NCI-H526 (cell line): ENCODE measurements around the gene RHCE.
"Not testable (repeated sequence)": the region's sequence is repeated elsewhere in the genome, so short reads cannot be mapped to it uniquely, and the experiment has no call there.

Experiments
- DNase-seq, 2 experiments: peaks; one replicate each; lab custom pipeline; 2025; lab: John Stamatoyannopoulos, UW

RHCE gene

DNA sequence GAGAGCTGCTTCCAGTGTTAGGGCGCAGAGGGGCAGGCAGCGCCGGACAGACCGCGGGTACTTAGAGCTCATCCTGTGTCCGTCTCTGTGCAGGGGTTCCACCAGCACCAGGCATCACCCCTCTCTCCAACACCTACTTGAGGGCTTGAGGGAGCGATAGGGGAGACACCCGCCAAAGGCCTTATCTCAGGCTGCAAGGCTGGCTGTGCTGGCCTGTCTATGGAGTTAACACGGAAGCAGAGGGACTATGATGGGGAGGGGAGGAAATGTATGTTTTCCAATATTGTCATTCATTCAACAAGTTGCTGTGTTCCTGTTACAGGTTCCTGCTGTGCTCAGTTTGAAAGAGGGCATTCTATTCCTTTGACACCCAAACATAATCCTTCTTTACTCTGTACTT lies at the start of gene RHCE:
Gene RHCE, minus strand, starts transcription at position 111 of the 400 bp plus-strand sequence. Its CDS starts 39 bp downstream, at position 72.
- not testable (repeated sequence) for DNase-seq

DNA sequence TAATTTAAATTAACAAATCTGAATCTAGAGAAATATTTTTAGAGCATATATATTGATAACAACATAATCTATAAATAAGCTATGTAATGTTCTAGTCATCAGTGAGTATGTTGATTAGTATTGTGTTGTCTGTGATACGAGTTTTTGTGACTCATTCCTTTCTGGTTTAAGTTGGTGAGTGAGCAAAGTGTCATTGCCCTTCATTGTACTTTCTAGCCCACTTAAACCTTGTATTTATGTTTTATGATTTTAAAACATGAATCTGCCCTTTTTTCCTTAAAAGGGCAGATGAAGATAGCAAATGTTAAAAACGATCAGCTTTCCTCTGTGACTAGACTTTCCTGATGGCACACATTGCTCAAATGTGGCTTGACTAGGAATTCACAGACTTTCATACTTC lies 48.6 kb upstream of the RHCE start:
- no peak for DNase-seq

DNA sequence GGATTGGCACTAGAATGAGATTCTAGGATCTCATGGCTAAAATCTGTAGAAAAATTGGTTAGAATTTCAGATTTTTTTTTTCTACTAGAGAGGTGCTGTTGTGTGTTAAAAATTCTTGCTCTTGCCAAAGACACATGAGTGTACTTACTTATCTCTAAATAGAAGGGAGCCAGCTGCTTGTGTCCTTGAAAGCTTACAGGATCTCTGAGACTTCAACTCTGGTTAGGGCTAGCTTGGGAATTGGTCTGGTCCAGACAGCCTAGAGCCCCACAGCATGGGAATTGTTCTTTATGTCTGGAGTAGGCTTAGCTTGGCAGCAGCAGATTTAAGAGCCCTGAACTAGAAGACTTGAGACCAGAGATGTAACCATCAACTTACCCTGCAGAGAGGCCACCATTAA lies 47.4 kb upstream of the RHCE start:
- no peak for DNase-seq

DNA sequence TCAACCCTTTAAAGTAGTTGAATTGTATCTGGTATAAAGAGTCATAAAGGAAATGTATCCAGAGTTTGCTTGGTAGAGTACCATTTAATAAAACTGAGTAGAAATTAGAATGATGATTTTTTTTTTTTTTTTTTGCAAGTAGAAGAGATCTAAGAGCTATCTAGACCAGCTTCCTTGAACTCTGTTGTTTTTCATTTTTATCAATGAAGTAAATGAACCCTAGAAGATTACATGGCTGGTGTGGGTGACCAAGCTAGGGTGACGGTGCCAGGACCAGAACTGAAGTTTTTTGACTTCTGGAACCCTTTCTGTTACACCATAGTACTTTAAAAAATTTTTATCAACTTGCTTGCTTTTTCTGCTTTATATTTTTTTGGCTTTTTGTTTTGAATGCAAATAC lies 47.0 kb upstream of the RHCE start:
- DNase-seq, result no peak

DNA sequence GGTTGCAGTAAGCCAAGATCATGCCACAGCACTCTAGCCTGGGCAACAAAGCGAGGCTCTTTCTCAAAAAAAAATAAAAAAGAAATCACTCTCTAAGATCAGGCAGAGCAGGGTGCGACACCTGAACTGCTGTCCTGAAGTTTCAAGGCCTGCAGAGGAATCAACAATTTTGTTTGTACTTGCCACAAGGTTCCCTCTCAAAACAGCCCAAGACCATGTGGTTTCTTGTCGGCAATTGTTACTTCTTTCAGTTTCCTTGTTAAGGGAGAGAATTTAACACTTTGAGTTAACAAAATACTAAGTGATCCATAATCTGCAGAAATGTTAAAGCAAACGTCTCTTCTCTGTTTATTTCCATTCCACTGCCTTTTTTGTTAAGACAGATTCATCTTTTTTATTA lies 46.6 kb upstream of the RHCE start:
- no peak for DNase-seq

DNA sequence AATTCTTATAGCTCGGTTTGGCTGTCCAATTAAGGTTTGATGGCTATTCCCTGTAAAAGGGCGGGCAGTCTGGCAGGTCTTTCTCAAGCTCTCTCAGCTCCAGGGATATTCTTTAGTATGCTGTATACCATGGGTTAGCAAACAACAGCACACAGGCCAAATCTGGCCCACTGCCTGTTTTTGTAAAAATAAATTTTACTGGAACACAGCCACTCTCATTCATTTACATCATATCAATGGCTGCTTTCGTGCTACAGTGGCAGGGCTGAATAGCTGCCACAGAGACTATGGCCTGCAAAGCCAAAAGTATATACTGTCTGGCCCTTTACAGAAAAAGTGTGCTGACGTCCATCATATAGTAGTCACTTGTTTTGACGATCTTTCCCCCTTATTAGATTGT lies 42.1 kb upstream of the RHCE start:
- DNase-seq, result no peak

DNA sequence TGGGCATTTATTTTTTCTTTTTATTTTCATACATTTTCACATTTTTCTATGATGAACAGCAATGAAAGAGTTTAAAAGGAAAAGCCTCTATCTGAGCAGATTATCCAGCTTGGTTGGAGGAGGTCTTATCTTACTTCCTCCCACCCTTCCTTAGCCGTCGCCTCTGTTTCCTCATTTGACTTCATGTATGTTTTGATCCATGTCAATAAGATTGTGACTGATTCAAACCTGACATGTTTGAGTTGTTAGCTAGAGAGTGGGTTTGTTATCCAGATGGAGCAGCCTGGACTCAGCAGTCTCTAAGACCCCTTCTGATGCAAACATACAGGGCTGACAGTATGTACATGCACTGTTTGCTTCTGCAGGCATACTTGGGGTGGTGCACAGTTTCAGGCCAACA lies 41.2 kb upstream of the RHCE start:
- no peak for DNase-seq

DNA sequence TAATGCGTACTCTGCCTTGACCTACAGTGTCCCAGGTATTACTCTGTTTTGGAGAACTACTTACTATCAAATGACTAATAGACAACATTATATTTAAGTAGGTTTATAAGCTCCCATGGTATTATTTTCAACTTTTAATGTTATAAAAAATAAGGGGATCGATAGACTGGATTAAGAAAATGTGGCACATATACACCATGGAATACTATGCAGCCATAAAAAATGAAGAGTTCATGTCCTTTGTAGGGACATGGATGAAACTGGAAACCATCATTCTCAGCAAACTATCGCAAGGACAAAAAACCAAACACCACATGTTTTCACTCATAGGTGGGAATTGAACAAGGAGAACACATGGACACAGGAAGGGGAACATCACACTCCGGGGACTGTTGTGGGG lies 40.2 kb upstream of the RHCE start:
- DNase-seq, result not testable (repeated sequence)

DNA sequence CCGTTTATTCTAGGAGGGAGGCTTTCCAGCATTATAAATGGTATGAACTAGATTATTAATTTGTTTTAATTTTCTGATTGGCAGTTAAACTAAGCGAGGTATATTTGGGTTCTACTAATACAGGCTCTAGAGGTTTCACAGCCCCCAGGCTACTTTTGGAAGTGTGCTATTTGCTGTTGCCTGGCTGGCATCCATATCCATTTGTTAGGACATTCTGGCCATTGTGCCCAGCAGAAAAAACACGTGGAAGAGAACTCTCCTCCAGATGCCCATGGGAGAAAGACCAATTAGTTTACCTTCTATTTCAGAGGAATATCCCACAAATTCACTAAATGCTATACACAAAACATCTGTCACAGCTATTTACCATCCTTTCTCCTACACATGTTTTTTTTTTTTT lies 39.4 kb upstream of the RHCE start:
- DNase-seq, result no peak

DNA sequence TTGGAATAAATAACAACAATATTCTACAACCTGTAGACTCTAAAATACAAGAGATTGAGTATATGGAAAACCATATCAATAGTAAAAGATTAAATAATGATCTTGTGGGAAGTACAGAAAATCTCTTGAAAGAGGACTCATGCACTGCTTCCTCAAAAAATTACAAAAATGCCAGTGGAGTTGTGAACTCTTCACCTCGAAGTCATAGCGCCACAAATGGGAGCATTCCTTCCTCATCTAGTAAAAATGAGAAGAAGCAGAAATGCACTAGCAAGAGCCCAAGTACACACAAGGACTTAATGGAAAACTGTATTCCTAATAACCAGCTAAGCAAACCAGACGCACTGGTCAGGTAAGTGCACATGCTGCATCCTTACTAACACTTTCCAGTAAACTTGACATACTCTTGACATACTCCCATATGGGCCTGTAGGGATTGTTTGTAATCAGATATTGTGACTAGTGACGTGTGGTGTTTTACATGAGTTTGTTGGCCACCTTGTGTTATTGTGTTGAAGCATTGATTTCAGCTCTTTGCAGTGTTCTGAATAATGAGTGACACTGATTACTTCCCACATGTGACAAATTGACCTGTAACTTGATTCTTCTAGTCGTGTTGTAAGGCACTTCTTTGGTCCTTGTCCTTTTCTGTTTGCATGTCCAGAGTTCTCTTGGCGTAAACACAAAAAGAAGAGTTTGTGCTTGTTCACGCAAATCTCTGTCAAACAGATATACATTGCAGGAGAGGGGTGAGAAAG lies 38.1 kb upstream of the RHCE start:
- no peak for DNase-seq

DNA sequence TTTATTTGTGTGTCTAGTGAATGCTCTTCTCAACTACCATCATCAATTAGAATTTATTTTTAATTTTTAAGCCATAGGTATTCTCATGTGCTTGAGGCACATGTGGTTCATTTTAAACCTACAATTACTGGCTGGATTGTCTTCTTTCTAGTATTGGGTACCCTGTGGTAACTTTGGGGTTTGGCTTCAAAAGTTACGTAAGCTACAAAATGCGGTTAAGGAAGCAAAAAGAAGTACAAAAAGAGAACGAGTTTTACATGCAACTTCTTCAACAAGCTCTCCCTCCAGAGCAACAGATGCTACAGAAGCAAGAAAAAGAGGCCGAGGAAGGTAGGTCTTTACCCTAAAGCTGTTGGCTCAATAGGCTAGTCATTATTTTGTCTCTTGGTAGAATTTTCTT lies 35.9 kb upstream of the RHCE start:
- DNase-seq, result no peak

DNA sequence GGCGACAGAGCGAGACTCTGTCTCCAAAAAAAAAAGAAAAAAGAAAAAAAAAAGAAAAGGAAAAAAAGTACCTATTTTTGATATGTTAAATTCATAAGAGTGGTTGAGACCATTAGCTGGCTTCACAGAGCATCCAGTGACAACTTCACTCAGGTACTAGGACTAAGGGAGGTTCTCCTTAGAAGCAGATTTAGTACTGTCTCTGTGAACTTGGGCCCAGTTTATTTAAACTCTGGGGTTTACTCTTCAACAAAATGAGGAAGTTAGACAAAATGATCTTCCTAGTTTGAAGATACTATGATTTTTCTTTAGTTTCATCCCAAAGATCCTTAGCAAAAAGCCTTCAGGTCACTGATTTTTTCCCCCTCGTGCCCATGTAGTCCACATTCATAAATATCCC lies 31.3 kb upstream of the RHCE start:
- DNase-seq, result no peak

DNA sequence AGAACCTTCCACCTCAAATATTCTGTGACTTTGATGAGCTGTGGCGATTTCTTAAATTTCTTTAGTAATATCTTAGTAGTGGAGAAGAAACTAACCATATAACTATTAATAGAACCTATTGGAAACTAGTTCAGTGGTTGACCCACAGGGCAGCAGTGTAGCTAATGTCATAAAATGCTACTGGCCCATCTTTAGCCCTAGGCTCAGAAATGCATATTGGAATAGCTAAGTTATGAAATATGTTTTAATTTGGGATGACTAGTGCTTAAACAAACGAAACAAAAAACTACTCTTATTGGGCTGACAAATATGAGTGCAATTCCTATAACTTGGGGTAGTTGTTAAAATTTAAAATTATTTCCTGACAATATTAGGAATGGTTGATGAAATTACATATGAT lies 30.3 kb upstream of the RHCE start:
- no peak for DNase-seq

DNA sequence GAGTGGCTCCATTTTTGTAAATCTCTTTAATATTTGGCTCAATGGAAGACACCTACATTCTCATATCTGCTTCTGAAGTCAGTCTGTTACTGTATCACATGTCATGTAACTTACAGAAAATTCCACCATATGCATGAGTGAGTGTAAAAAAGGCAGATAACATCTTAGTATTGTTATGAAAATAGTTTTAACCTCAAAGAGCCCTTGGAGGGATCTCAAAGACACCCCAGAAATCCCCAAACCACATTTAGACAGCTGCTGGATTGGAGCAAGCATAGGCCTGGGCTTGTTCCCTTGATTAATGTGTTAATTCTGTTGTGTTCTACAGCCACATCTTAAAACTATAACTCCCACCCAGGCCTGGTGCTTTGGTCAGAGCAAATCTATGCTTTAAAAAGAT lies 26.9 kb upstream of the RHCE start:
- no peak for DNase-seq

DNA sequence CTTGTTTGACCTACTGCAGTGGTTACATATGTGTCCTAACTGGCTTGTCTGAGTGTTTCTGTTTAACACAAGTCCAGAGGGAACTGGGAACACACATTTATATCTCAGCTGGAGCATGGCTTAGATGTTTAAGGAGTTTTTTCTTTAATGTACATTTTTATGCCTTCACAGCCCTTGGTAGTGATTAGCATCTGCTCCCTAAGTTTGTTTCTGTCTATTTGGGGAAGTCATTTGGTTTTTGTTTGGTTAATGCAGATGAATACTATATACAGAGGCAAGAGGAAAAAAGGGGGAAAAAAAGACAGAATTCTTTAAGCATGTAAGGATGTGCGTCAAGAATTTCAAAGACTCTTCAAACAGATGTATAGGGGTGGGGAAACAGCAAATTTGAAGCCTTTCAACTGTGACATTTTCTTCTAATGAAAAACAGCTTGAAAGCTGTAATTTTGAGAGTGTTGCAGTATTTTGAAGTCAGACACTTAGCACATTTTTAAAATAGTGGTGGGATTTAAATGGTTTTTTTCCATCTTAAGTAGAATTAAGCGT lies 25.4 kb upstream of the RHCE start:
- no peak for DNase-seq

DNA sequence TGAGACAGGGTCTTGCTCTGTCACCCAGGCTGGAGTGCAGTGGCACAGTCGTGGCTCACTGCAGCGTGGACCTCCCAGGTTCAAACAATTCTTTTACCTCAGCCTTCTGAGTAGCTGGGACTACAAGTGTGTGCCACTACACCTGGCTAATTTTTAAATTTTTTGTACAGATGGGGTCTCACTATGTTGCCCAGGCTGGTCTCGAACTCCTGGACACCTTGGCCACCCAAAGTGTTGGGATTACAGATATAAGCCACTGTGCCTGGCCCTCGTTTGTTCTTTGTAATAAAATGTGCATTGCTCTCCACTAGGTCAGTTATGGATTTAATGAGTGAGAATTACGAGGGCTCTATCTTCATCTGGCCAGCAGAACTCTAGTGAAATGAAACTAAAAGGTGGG lies 24.0 kb upstream of the RHCE start:
- DNase-seq, result not testable (repeated sequence)

DNA sequence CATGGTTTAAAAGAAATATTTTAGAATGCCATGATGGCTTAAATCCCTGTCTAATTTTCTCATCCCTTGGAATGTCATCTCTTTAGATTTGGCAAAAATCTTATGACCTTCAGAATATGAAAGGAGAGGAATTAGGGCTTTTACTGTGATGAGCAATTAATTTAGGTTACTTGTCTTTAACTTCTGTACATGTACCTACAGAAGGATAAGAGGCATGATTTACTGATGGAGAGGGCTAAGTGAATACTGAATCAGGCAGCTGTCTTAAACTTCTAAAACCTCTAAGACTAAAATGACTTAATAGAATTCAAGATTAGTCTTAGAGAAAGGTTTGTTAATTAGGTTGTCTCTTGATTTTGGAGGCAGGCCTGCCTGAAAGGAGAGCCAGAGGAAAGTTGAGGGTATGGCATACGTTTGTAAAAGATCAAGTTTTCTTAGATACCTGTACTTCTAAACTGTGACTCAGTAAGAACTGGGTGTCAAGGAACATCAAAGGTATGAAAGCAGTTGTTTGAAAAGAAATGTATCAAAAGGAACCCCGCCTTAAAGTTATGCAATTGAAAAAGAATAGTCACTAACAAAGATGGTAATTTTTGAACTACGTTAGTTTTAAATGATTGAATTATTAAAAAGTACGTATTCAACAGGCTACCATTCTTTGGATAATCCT lies 22.5 kb upstream of the RHCE start:
- DNase-seq, result no peak

DNA sequence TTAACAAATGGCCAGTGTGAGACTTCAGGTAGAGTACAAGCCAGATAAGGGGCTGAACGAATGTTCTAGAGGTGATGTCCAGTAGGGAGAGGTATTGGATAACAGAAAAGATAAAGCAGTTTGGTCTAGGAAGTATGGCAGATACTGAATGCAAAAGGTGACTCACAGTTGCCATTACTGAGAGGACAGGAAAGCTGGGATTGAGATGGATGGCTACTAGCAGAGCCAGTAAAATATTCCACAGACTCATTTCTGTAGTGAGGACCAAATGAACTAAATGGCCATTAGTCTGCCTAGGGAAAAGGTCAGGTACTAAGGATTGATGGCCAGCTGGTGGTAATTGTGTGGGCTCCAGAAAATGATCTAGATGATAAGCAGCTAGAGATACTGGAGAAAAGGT lies 21.6 kb upstream of the RHCE start:
- DNase-seq, result no peak

DNA sequence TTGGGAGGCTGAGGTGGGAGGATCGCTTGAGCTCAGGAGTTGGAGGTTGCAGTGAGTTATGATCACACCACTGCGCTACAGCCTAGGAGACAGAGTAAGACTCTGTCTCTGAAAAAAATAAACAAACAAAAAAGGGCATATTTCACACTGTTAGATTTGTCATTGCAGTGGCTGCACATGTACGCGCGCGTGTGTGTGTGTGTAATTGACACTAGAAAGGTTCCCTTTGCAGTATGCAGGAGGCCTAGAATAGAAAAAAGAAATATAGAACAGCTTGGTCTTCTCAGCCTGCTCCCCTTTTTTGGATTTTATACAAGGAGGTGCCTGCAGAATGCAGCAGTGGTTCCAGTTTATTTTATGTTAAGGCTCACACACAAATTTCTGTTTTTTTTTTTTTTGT lies 18.7 kb upstream of the RHCE start:
- no peak for DNase-seq

DNA sequence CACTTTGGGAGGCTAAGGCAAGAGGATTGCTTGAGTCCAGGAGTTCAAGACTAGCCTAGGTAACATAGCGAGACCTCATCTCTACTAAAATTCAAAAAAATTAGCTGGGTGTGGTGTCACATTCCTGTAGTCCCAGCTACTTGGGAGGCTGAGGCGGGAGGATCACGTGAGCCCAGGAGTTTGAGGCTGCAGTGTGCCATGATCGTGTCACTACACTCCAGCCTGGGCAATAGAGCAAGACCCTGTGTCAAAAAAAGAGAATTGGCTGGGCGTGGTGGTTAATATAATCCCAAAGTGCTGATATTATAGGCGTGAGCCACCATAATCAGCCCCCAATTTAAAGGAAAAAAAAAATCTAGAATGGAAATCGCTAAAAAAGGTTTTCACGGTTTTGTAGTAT lies 17.0 kb upstream of the RHCE start:
- DNase-seq, result no peak

DNA sequence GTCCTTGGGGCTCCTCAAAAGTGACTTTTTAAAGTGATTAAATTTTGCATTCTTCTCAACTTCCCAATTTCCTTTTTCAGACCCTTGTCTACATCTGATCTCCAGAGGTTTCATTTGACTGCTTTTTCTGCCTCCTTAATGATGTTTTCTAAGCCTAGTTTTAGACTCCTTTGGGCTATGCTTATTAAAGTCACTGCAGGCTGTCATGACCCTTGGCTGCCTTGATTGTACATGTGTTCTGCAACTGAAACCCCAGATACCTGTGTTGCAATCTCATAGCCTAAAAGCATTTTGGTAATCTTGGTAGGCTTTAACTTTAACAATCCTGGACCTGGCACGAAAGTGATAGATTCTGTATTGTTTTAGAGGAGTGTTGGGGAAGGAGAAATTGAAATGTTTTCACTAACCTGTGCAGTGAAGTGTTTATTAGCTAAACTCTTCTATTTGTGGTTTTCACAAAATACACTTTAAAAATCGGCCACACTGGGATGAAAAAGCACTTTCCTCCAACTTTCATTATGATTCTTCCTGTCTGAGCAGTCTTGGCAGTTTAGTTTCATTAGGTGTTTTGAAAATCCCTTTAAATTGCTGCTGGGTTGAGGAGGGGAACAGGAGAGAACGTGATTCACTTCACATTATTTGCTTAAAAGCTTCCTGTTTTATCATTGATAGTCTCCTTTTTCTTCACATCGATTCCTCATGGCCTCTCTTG lies 14.9 kb upstream of the RHCE start:
- DNase-seq, result no peak

DNA sequence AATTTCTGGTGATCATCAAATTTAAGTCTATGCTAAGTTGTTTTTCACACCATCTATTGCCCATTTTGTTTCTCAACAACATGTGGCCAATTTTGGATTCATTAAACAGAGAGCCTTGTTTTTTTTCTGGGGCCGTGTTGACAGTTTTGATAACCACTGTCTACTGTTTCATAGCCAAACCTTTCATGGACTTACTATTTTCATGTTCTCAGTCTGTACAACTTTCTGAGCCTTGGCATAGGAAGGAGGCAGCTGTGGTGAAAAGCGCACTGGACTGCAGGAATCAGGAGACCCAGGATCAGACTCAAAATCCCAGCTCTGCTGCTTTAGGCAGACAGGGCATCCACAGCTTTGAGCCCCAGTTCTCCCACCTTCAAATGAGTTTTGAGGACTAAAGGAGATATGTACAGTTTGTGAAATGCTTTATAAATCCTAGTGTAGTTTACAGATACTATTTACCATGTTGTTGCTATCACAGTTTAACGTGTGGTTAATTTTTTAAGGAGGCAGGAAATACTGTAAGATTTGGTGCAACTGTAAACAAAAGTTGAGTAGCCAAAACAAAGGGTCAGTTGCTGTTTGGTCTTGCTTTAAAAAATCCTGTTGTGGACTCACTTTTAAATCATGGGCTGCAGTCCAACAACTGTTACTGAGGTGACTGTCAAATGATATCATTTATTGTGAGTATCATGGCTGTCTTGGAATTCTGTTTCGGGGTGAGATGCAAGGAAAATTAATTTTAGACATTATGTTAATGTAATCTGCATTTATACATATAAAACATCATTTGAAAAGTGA lies 13.0 kb upstream of the RHCE start:
- DNase-seq, result no peak
